ENCODE data around the gene MINDY4.
"Not testable (repeated sequence)": the region's sequence is repeated elsewhere in the genome, so short reads cannot be mapped to it uniquely, and the experiment has no call there.

MINDY4 gene

DNA sequence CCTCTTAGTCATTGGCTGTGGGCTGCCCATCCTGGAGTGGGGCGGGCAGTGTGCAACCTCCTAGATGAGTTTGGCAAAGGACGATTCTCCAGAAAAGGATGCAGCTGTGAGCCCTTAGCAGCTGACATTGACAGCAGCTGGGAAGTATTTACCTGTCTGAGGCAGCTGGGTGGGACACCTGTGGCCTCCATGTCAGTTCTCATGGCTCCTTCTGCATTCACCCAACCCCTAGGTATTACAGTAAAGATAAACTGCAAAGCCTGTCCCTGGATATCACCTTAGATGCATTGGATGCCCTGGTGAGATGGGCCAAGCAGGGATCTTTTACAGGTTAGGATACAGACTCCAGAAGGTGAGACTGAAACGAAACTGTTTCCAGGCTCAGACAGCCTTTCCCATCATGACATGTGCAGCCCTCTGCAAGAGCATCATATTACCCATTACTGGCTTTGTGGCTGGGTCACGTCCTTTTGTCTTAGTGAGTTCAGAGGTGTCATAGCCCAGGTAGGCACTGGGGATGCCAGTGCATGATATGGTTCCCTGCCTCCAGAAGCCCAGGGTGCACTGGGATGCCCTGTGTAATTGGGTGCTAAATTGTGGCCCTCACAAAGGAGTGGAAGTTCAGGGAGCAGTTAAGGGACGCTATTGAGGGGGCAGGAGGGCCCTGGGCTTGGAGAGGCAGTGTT, 28.9 kb downstream of the MINDY4 start:
- H3K4me3 ChIP-seq (ENCODE audit: low read depth, low read length), result no peak overlapping the region
- DNase-seq (ENCODE audit: low read depth), result peak; percentile 16
- TF ChIP-seq CTCF (IDR thresholded peaks at IDR 0.05; ENCODE audit: insufficient read depth, low read depth, low read length, missing control alignments), result no peak

DNA sequence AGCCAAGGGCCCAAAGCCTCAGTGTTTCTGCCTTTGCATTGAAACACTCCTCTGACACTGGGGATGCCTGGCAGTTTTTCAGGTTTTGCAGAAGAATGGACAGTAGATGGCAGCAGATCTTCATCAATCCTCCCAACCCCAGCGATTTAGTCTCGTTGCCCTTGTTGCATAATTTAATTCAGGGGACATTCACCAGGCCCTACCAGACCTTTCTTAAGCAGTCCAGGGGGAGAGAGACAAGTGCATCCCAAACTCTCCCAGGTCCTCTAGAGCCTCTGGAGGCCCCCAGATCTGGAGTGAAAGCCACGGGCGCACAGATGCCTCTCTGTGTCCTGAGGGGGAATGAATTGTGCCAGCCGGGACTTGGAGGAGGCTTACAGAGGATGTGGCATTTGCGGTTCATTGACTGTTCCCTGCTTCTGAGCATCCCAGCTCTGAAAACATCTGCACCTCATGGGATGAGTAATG, 29.6 kb downstream of the MINDY4 start:
- DNase-seq (ENCODE audit: low read depth), result peak; percentile 81
- no peak overlapping the region for H3K4me3 ChIP-seq (ENCODE audit: low read depth, low read length)
- peak; percentile 70 for TF ChIP-seq CTCF (IDR thresholded peaks at IDR 0.05; ENCODE audit: insufficient read depth, low read depth, low read length, missing control alignments)

- no peak for TF ChIP-seq CTCF (IDR thresholded peaks at IDR 0.05; ENCODE audit: insufficient read depth, low read depth, low read length, missing control alignments)
- no peak for DNase-seq (ENCODE audit: low read depth)
Measured at GRCh38 chr7:30802812-30803211, 31.6 kb downstream of the MINDY4 start.

DNA sequence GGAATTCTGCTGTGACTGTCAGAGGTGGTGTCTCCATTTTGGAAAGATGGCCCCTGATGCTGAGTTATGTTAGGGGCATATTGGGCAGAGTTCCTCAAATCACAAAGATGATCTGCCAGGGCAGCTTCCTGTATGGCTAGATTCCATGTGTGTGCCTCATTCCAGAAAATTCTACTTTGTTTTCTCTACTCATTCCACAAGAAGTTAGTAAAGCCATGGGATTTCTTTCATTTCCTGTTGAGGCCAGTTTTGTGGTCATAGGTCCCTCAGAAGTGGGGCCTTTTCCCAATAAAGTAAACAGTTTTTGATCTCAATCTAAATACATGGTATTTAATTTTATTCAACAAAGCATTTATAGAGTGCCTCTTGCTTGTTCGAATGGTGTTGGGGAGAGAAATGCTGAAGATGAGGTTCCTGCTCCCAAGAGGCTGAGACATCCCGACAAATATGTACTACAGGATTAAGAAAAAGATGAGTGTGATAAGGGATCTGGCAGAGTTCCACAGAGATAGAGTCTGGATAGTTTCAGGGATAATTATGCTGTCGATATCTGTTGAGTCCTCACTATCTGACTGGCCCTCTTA, 33.0 kb downstream of the MINDY4 start:
- no peak for DNase-seq (ENCODE audit: low read depth)
- no peak overlapping the region for H3K4me3 ChIP-seq (ENCODE audit: low read depth, low read length)
- no peak for TF ChIP-seq CTCF (IDR thresholded peaks at IDR 0.05; ENCODE audit: insufficient read depth, low read depth, low read length, missing control alignments)

More at GRCh38 chr7:30802812-30803211, 31.6 kb downstream of the MINDY4 start:
- H3K4me3 ChIP-seq (ENCODE audit: low read depth, low read length), result no peak overlapping the region

- no peak for TF ChIP-seq CTCF (IDR thresholded peaks at IDR 0.05; ENCODE audit: insufficient read depth, low read depth, low read length, missing control alignments)
- no peak for DNase-seq (ENCODE audit: low read depth)
- no peak overlapping the region for H3K4me3 ChIP-seq (ENCODE audit: low read depth, low read length)
Measured at GRCh38 chr7:30805081-30805691, 34.0 kb downstream of the MINDY4 start.

DNA sequence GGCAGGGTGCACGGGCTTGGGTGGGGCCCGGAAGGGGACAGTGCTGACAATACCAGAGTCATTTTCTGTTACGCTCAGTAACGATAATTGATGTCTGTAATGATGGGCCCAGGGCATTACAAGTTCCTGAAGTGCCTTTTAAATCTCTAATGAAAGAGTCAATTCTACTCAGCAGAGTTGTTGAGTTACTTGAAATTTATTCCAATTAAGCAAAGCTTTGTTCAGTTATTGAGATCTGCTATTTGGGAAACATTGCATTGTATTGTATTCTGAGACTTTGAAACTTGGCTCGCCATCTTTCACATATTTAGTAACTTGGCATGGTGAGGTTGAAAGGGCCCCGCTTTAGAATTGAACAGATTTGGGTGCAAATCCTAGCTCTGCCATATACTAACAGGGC, 34.7 kb downstream of the MINDY4 start:
- no peak overlapping the region for H3K4me3 ChIP-seq (ENCODE audit: low read depth, low read length)
- DNase-seq (ENCODE audit: low read depth), result no peak
- TF ChIP-seq CTCF (IDR thresholded peaks at IDR 0.05; ENCODE audit: insufficient read depth, low read depth, low read length, missing control alignments), result no peak

GRCh38 chr7:30807477-30807876, 36.3 kb downstream of the MINDY4 start:
- not testable (repeated sequence) for DNase-seq (ENCODE audit: low read depth); H3K4me3 ChIP-seq (ENCODE audit: low read depth, low read length)

DNA sequence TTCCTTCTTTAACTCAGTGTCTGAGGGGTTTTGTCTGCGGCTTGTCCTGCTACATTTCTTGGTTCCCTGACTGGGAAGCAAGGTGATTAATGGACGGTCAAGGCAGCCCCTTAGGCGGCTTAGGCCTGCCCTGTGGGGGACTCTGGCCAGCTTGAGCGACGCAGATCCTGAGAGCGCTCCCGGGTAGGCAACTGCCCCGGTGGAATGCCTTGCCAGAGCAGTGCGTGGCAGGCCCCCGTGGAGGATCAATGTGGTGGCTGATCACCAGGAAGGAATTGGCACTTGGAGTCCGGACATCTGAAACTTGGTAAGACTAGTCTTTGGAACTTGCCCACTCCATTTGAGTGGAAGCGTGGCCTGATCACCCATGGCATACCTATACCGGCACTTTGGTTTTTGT, 36.7 kb downstream of the MINDY4 start:
- DNase-seq (ENCODE audit: low read depth); H3K4me3 ChIP-seq (ENCODE audit: low read depth, low read length): not testable (repeated sequence)

Data from GM12865 (cell line).